ENCODE data around the gene FBXO3.
"Not testable (repeated sequence)": the region's sequence is repeated elsewhere in the genome, so short reads cannot be mapped to it uniquely, and the experiment has no call there.

FBXO3 gene

GRCh38 chr11:33725496-33725895, 48.8 kb downstream of the FBXO3 start:
- TF ChIP-seq ZNF274 (IDR thresholded peaks at IDR 0.05; ENCODE audit: low read depth, low read length), result no peak
- H3K4me3 ChIP-seq (ENCODE audit: low read length), result no peak overlapping the region

DNA sequence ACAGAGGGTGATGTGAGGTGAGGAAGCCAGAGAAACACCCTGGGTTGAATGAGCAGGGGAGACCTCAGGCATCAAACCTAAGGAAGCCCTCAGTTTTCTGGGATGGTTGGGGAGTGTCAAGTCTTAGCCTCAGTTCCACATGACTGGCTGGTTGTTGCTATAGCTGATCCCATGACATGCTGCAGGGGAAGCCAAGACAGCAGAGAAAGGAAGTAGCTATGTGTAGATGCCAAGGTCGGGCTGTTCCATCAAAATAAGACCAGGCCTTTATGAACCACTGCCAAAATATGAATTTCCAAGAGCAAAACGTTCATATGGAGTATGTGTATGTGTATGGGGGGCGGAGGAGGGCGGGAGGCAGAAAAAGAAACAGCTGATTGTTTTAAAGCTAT, 49.7 kb downstream of the FBXO3 start:
- no peak overlapping the region for H3K4me3 ChIP-seq (ENCODE audit: low read length)

GRCh38 chr11:33723238-33723881, 51.0 kb downstream of the FBXO3 start:
- no peak for TF ChIP-seq ZNF274 (IDR thresholded peaks at IDR 0.05; ENCODE audit: low read depth, low read length)

More for the DNA sequence above, 49.7 kb downstream of the FBXO3 start:
- no peak for TF ChIP-seq ZNF274 (IDR thresholded peaks at IDR 0.05; ENCODE audit: low read depth, low read length)

DNA sequence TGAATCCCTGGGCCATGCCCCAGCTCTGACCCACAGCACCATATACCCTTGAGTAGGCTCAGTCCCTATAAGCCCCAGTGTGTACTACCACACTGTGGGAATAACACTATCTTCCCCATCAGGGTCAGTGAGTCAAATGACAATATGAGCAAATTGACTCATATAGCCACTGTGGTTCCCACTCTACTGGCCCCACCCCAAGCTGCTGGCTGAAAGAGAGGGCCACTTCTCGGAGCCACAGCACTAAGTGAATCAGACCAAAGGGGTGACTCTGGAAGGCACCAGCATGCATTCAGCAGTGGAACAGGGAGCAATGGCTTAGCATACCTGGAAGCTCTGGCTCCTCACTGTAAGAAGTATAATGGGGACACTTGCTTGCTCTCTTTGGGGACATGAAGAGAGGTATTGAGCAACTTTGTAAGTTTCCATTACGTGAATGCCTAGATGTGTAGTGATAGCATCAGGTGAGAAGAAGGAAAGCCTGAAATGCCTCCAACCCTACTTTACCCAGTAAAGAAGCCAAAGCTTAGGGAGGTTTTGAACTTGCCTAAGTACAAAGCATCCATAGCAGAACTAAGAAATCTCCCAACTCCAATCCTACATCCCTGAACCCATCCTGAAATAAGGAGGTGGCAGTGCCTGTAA, 51.6 kb downstream of the FBXO3 start:
- H3K4me3 ChIP-seq (ENCODE audit: low read length), result no peak overlapping the region
- TF ChIP-seq ZNF274 (IDR thresholded peaks at IDR 0.05; ENCODE audit: low read depth, low read length), result no peak

More at GRCh38 chr11:33723238-33723881, 51.0 kb downstream of the FBXO3 start:
- H3K4me3 ChIP-seq (ENCODE audit: low read length), result no peak overlapping the region

- no peak for TF ChIP-seq ZNF274 (IDR thresholded peaks at IDR 0.05; ENCODE audit: low read depth, low read length)
- no peak overlapping the region for H3K4me3 ChIP-seq (ENCODE audit: low read length)
Observed at GRCh38 chr11:33721984-33722383, 52.3 kb downstream of the FBXO3 start.

- no peak for TF ChIP-seq ZNF274 (IDR thresholded peaks at IDR 0.05; ENCODE audit: low read depth, low read length)
- H3K4me3 ChIP-seq (ENCODE audit: low read length), result no peak overlapping the region
Observed at GRCh38 chr11:33721426-33721825, 52.9 kb downstream of the FBXO3 start.

GRCh38 chr11:33719587-33719986, 54.7 kb downstream of the FBXO3 start:
- TF ChIP-seq ZNF274 (IDR thresholded peaks at IDR 0.05; ENCODE audit: low read depth, low read length), result no peak
- no peak overlapping the region for H3K4me3 ChIP-seq (ENCODE audit: low read length)

- no peak overlapping the region for H3K4me3 ChIP-seq (ENCODE audit: low read length)
- TF ChIP-seq ZNF274 (IDR thresholded peaks at IDR 0.05; ENCODE audit: low read depth, low read length), result no peak
Observed at GRCh38 chr11:33718440-33718839, 55.9 kb downstream of the FBXO3 start.

DNA sequence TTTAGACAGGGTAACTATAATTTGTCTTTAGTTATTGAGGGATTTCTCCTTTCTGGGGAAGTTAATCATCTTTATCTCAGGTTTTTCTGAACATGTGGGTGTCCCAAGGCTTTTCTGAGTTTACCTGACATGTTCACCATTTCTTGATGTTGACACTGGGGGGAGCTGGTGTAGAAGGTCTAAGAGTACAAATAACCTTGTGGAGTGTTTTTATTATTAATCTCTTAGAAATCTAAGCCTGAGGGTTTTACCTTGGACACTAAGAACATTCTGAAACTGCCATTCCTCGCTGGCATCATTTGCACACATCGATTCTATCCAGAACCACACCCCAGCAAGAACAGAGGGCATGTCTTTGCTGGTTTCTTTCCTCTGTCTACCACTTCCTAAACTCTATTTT, 58.1 kb downstream of the FBXO3 start:
- no peak overlapping the region for H3K4me3 ChIP-seq (ENCODE audit: low read length)
- no peak for TF ChIP-seq ZNF274 (IDR thresholded peaks at IDR 0.05; ENCODE audit: low read depth, low read length)

- H3K4me3 ChIP-seq (ENCODE audit: low read length), result no peak overlapping the region
- no peak for TF ChIP-seq ZNF274 (IDR thresholded peaks at IDR 0.05; ENCODE audit: low read depth, low read length)
Observed at GRCh38 chr11:33713856-33714398, 60.4 kb downstream of the FBXO3 start.

DNA sequence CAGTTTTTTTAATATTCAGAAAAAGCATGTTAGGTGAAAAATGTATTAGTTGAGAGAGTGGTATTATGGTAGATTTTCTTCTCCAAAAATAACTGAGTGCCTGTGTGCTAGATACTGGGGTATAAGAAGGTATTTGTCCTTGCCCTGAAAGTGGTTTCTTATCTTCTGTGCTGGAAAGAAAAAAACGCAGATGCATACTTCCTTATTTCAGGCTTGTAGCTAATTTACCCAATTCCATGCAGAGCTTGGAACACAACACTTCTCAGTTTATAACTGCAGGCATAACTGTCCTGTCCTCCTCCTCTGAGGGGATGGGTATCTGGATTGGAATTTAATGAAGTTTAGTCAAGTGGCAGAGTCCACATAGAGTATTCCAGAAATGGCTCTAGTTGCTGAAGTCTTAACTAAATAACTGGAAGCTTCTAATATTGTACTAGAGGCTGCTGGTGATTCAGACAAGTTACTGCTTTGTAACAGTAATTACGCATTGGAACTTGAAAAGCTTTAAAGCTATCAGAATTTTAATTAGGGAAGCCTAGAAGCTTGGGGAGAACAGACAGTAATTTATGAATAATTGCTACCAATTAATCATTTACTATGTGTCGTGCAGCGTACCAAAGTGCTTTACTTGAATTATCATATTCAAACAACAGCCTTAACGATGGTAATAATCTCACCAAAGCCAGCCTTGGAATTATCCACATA, 61.0 kb downstream of the FBXO3 start:
- TF ChIP-seq ZNF274 (IDR thresholded peaks at IDR 0.05; ENCODE audit: low read depth, low read length), result no peak
- no peak overlapping the region for H3K4me3 ChIP-seq (ENCODE audit: low read length)

GRCh38 chr11:33712436-33712835, 61.9 kb downstream of the FBXO3 start:
- TF ChIP-seq ZNF274 (IDR thresholded peaks at IDR 0.05; ENCODE audit: low read depth, low read length), result no peak
- H3K4me3 ChIP-seq (ENCODE audit: low read length), result no peak overlapping the region

DNA sequence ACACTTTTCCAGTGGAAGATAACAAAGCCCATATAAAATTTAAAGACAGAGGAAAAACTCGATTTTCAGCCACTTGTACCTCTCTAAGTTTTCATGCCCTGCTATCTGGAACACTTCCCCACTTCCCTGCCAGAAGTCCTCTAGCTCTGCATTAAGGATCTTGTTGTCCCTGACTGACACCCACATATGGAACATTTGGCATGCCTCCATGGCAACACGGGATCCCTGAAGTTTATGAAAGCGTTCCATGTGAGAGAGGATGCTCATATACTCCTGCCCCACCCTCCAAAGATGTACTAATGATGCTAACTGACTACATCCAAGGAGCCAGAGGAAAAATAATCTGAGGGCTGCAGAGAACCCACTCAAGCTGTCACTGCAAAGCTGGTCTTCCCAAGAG, 64.9 kb downstream of the FBXO3 start:
- TF ChIP-seq ZNF274 (IDR thresholded peaks at IDR 0.05; ENCODE audit: low read depth, low read length), result no peak
- H3K4me3 ChIP-seq (ENCODE audit: low read length), result no peak overlapping the region

DNA sequence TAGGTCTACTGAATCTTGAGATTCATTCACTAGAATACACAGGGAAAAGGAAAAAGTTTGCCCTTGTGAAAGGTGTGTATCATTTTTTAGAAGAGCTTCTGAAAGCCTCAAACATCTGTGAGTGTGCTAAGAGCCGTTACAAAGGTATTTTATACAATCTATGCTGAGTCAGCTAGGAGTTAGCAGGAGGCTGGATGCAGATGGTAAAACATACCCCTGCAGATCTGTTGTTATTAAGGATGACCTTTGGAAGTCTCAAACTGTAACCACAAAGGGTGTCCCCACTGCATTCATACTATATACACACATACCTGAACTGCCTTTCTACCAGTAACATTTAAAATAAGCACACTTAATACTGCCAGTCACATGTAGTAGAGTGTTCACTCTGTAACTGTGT, 65.3 kb downstream of the FBXO3 start:
- H3K4me3 ChIP-seq (ENCODE audit: low read length), result no peak overlapping the region
- TF ChIP-seq ZNF274 (IDR thresholded peaks at IDR 0.05; ENCODE audit: low read depth, low read length), result no peak

DNA sequence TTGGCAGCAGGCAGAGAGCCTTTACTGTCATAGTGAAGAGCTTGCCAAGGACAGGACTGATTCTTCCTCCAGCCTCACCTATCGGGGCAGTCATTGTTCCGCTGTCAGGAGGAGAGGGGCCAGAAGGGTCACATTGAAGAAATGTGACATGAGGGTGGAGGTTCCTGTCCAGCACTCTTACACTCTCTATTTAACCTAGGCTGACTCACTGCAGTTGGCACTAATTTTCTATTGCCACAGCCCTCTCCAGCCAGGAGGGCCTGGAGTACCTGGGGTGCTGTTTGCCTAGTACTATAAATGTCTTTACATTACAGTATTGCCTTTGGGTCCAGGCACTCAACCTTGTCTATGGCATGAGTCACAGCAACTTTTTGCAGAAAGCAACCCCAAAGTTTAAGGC, 66.5 kb downstream of the FBXO3 start:
- H3K4me3 ChIP-seq (ENCODE audit: low read length), result not testable (repeated sequence)
